CD4-positive, CD25-positive, alpha-beta regulatory T cell (primary cell): ENCODE results near the gene AP3S2. TPM values are rescaled to one million over a fixed set of nuclear protein-coding genes. Genes with fewer than 3 reads are reported as not detected.

Experiments
- ATAC-seq, 2 donors: fragments of 150-1000 bp; cut with Tn5 transposase; one replicate each; pipeline ENCODE4 v1.10.0; 2021; ENCODE audit warnings: low read depth in 2 of 2, moderate number of reproducible peaks in 2 of 2, moderate library complexity in 1 of 2
- DNase-seq, 3 donors: peaks; one replicate each; pipeline versions ENCODE4 v3.0.0 to v3.0.0-alpha.2; 2012 to 2022; ENCODE audit warnings: mixed read lengths in 1 of 3
- H3K27ac ChIP-seq: one replicate; pipeline ENCODE4 v1.7.0; 2013; ENCODE audit warnings: mild to moderate bottlenecking, low read length; ENCODE audit not compliant: insufficient read depth, poor library complexity, severe bottlenecking
- H3K27me3 ChIP-seq: one replicate; pipeline ENCODE4 v1.7.0; 2013; ENCODE audit warnings: low read length; ENCODE audit not compliant: control insufficient read depth, insufficient read depth
- H3K36me3 ChIP-seq: one replicate; pipeline ENCODE4 v1.7.0; 2013; ENCODE audit warnings: mild to moderate bottlenecking, low read length, moderate library complexity; ENCODE audit not compliant: control insufficient read depth, insufficient read depth
- H3K4me1 ChIP-seq: 2 replicates; pipeline ENCODE4 v1.7.0; 2013; ENCODE audit warnings: mild to moderate bottlenecking, low read length; ENCODE audit not compliant: insufficient read depth, control insufficient read depth, poor library complexity, severe bottlenecking
- H3K4me3 ChIP-seq: one replicate; pipeline ENCODE4 v1.7.0; 2013; ENCODE audit warnings: low read depth, mild to moderate bottlenecking, low read length, moderate library complexity
- H3K9me3 ChIP-seq, 2 experiments: 1 replicate in 1 of 2; 2 replicates in 1 of 2; pipeline ENCODE4 v1.7.0; 2013; ENCODE audit warnings: low read length in 2 of 2, mild to moderate bottlenecking in 1 of 2, moderate library complexity in 1 of 2; ENCODE audit not compliant: control insufficient read depth in 2 of 2
- H3K27ac Mint-ChIP-seq, 3 donors: one replicate each; pipeline ENCODE4 v1.8.0; 2020 to 2022; ENCODE audit warnings: mild to moderate bottlenecking in 3 of 3, mixed read lengths in 3 of 3, moderate library complexity in 2 of 3
- H3K27me3 Mint-ChIP-seq: one replicate; pipeline ENCODE4 v1.8.0; 2022; ENCODE audit warnings: mild to moderate bottlenecking, mixed read lengths
- H3K36me3 Mint-ChIP-seq: one replicate; pipeline ENCODE4 v1.8.0; 2020; ENCODE audit warnings: mixed read lengths
- H3K4me1 Mint-ChIP-seq, 4 donors: one replicate each; pipeline ENCODE4 v1.8.0; 2020 to 2022; ENCODE audit warnings: mixed read lengths in 4 of 4, mild to moderate bottlenecking in 1 of 4
- H3K4me3 Mint-ChIP-seq, 4 donors: one replicate each; pipeline ENCODE4 v1.8.0; 2020 to 2022; ENCODE audit warnings: mild to moderate bottlenecking in 4 of 4, mixed read lengths in 4 of 4, moderate library complexity in 3 of 4
- H3K9me3 Mint-ChIP-seq, 7 donors: one replicate each; pipeline ENCODE4 v1.8.0; 2020 to 2022; ENCODE audit warnings: mixed read lengths in 7 of 7, mild to moderate bottlenecking in 3 of 7, moderate library complexity in 2 of 7
- polyA plus RNA-seq, 4 donors: library from polyadenylated mRNA; unstranded; fragments of 300-500 nt; fragmentation: Illumina TruSeq; gene quantifications; one replicate each; pipeline ENCODE4 v1.2.3, GENCODE V29; 2021
- total RNA-seq: library from RNA; stranded (reverse); gene quantifications from one replicate; pipeline ENCODE4 v1.2.3, GENCODE V29; 2022

The AP3S2 gene
- total and polyA plus RNA-seq, 5 donors from 2014 or later: 25.4 to 48.5 (median 30.3) TPM

- Mint-ChIP-seq H3K27me3 (peaks cover 14% of the 10 kb centered on the region), H3K4me3 (no peak overlapping the region), H3K27ac (no peak overlapping the region), H3K36me3 (no peaks in the 10 kb centered on the region), H3K4me1 (no peaks in the 10 kb centered on the region), H3K9me3 (peaks cover 0 to 3% (median 0%) of the 10 kb centered on the region in 7 donors)
- Histone ChIP-seq H3K27ac (no peak overlapping the region), H3K27me3 (peaks cover 4% of the 10 kb centered on the region), H3K9me3 (no peaks in the 10 kb centered on the region), H3K4me3 (no peak overlapping the region), H3K36me3 (no peaks in the 10 kb centered on the region), H3K4me1 (no peaks in the 10 kb centered on the region)
- ATAC-seq: no peak
- DNase-seq: no peak
These were observed 71.2 kb downstream of the AP3S2 start for GRCh38 chr15:89822611-89822950.

- Histone ChIP-seq H3K36me3 (no peaks in the 10 kb centered on the region), H3K27ac (no peak overlapping the region), H3K4me1 (no peaks in the 10 kb centered on the region), H3K9me3 (no peaks in the 10 kb centered on the region), H3K4me3 (no peak overlapping the region), H3K27me3 (peaks cover 4% of the 10 kb centered on the region)
- peaks cover 0 to 3% (median 0%) of the 10 kb centered on the region in 7 donors for H3K9me3 Mint-ChIP-seq
- H3K4me3 Mint-ChIP-seq: no peak overlapping the region
- no peak for ATAC-seq
- H3K27me3 Mint-ChIP-seq: peaks cover 20% of the 10 kb centered on the region
- H3K4me1 Mint-ChIP-seq: no peaks in the 10 kb centered on the region
- no peak overlapping the region for H3K27ac Mint-ChIP-seq
- no peaks in the 10 kb centered on the region for H3K36me3 Mint-ChIP-seq
- no peak for DNase-seq
These were observed 71.8 kb downstream of the AP3S2 start for GRCh38 chr15:89822026-89822425.

- no peak overlapping the region for H3K27ac ChIP-seq
- peaks cover 0 to 4% (median 1%) of the 10 kb centered on the region in 7 donors for H3K9me3 Mint-ChIP-seq
- no peak for ATAC-seq
- no peaks in the 10 kb centered on the region for H3K4me1 ChIP-seq
- no peak overlapping the region for H3K4me3 Mint-ChIP-seq
- peaks cover 0 to under 1% (median 0%) of the 10 kb centered on the region in 4 donors for H3K4me1 Mint-ChIP-seq
- DNase-seq: no peak
- no peak overlapping the region for H3K4me3 ChIP-seq
- H3K27me3 ChIP-seq: peaks cover 6% of the 10 kb centered on the region
- peak overlapping the region in 1 of 3 donors; percentile 32 for H3K27ac Mint-ChIP-seq
- H3K36me3 ChIP-seq: no peaks in the 10 kb centered on the region
- H3K27me3 Mint-ChIP-seq: peaks cover 31% of the 10 kb centered on the region
- peaks cover 0 to 2% of the 10 kb centered on the region in 2 experiments for H3K9me3 ChIP-seq
- no peaks in the 10 kb centered on the region for H3K36me3 Mint-ChIP-seq
These were observed 72.9 kb downstream of the AP3S2 start for GRCh38 chr15:89820666-89821611.

GRCh38 chr15:89818287-89818686 is 75.5 kb downstream of the AP3S2 start:
- peaks cover 0 to 8% of the 10 kb centered on the region in 2 experiments for H3K9me3 ChIP-seq
- H3K4me1 Mint-ChIP-seq: peaks cover 0 to 14% (median 0%) of the 10 kb centered on the region in 4 donors
- no peak overlapping the region for H3K27ac Mint-ChIP-seq
- H3K9me3 Mint-ChIP-seq: peaks cover 0 to 13% (median 1%) of the 10 kb centered on the region in 7 donors
- peaks cover 13% of the 10 kb centered on the region for H3K4me1 ChIP-seq
- H3K4me3 ChIP-seq: no peak overlapping the region
- H3K36me3 Mint-ChIP-seq: no peaks in the 10 kb centered on the region
- H3K27me3 Mint-ChIP-seq: peaks cover 48% of the 10 kb centered on the region
- ATAC-seq: no peak
- no peak overlapping the region for H3K4me3 Mint-ChIP-seq
- no peak for DNase-seq
- H3K36me3 ChIP-seq: no peaks in the 10 kb centered on the region
- H3K27me3 ChIP-seq: peaks cover 12% of the 10 kb centered on the region
- H3K27ac ChIP-seq: no peak overlapping the region

- Mint-ChIP-seq H3K27ac (no peak overlapping the region), H3K9me3 (peaks cover 0 to 13% (median 1%) of the 10 kb centered on the region in 7 donors), H3K4me1 (peaks cover 0 to 14% (median 0%) of the 10 kb centered on the region in 4 donors), H3K27me3 (peaks cover 49% of the 10 kb centered on the region), H3K4me3 (no peak overlapping the region), H3K36me3 (no peaks in the 10 kb centered on the region)
- DNase-seq: no peak
- no peak overlapping the region for H3K4me3 ChIP-seq
- H3K9me3 ChIP-seq: peaks cover 0 to 8% of the 10 kb centered on the region in 2 experiments
- H3K27me3 ChIP-seq: peaks cover 12% of the 10 kb centered on the region
- H3K27ac ChIP-seq: no peak overlapping the region
- H3K4me1 ChIP-seq: peaks cover 13% of the 10 kb centered on the region
- ATAC-seq: no peak
- no peaks in the 10 kb centered on the region for H3K36me3 ChIP-seq
These were observed 76.0 kb downstream of the AP3S2 start for GRCh38 chr15:89817701-89818280.

GRCh38 chr15:89815769-89816168 is 78.0 kb downstream of the AP3S2 start:
- peaks cover 8% of the 10 kb centered on the region for H3K27me3 ChIP-seq
- H3K36me3 Mint-ChIP-seq: no peaks in the 10 kb centered on the region
- peaks cover 61% of the 10 kb centered on the region for H3K27me3 Mint-ChIP-seq
- no peaks in the 10 kb centered on the region for H3K36me3 ChIP-seq
- peaks cover 0 to 8% of the 10 kb centered on the region in 2 experiments for H3K9me3 ChIP-seq
- H3K27ac ChIP-seq: no peak overlapping the region
- DNase-seq: no peak
- ATAC-seq: no peak
- no peak overlapping the region for H3K4me3 ChIP-seq
- peaks cover 13% of the 10 kb centered on the region for H3K4me1 ChIP-seq
- no peak overlapping the region for H3K27ac Mint-ChIP-seq
- peak overlapping the region; percentile 36 to 81 (median 62) for H3K4me3 Mint-ChIP-seq
- H3K9me3 Mint-ChIP-seq: peaks cover 0 to 13% (median 1%) of the 10 kb centered on the region in 7 donors
- H3K4me1 Mint-ChIP-seq: peaks cover 0 to 14% (median 0%) of the 10 kb centered on the region in 4 donors

GRCh38 chr15:89814112-89814742 is 79.6 kb downstream of the AP3S2 start:
- H3K9me3 ChIP-seq: peaks cover 0 to 8% of the 10 kb centered on the region in 2 experiments
- ATAC-seq: no peak
- Mint-ChIP-seq H3K36me3 (no peaks in the 10 kb centered on the region), H3K4me1 (peaks cover 0 to 16% (median 0%) of the 10 kb centered on the region in 4 donors), H3K27me3 (peaks cover 58% of the 10 kb centered on the region), H3K27ac (no peak overlapping the region), H3K9me3 (peaks cover 0 to 13% (median 1%) of the 10 kb centered on the region in 7 donors), H3K4me3 (peak overlapping the region in 2 of 4 donors; percentile 53 to 56)
- DNase-seq: peak in 2 of 3 donors; percentile 2 to 15
- H3K27me3 ChIP-seq: peaks cover 8% of the 10 kb centered on the region
- no peaks in the 10 kb centered on the region for H3K36me3 ChIP-seq
- no peak overlapping the region for H3K27ac ChIP-seq
- peaks cover 13% of the 10 kb centered on the region for H3K4me1 ChIP-seq
- H3K4me3 ChIP-seq: no peak overlapping the region
